Mesodermal cell (in vitro differentiated cells): ENCODE results near the gene FANCC.
"Not testable (repeated sequence)": the region's sequence is repeated elsewhere in the genome, so short reads cannot be mapped to it uniquely, and the experiment has no call there.

Source experiments
- H3K27ac ChIP-seq: 2 replicates; pipeline ENCODE4 v1.7.0; 2013; ENCODE audit warnings: mild to moderate bottlenecking, low read depth, low read length, moderate library complexity; ENCODE audit not compliant: severe bottlenecking
- H3K36me3 ChIP-seq: 2 replicates; pipeline ENCODE4 v1.7.1; 2013; ENCODE audit warnings: mild to moderate bottlenecking, low read length, moderate library complexity; ENCODE audit not compliant: control insufficient read depth, insufficient read depth
- H3K4me1 ChIP-seq: one replicate; pipeline ENCODE4 v1.7.1; 2013; ENCODE audit warnings: mild to moderate bottlenecking, low read length; ENCODE audit not compliant: insufficient read depth, control insufficient read depth, poor library complexity, severe bottlenecking
- H3K4me3 ChIP-seq: 2 replicates; pipeline ENCODE4 v1.7.0; 2013; ENCODE audit warnings: low read length, control low read depth, mild to moderate bottlenecking; ENCODE audit not compliant: insufficient read depth, poor library complexity, severe bottlenecking; ENCODE audit errors: extremely low read depth
- H3K9me3 ChIP-seq: 2 replicates; pipeline ENCODE4 v1.7.1; 2013; ENCODE audit warnings: mild to moderate bottlenecking, low read length, moderate library complexity; ENCODE audit not compliant: control insufficient read depth
- WGBS, 2 experiments: methylation state at CpG; one replicate each; pipeline ENCODE4 v1.1.5; 2013; ENCODE audit warnings: missing lambda C conversion rate in 2 of 2; ENCODE audit not compliant: insufficient coverage in 2 of 2; 5-methylcytosine and 5-hydroxymethylcytosine counted together

Gene FANCC

DNA sequence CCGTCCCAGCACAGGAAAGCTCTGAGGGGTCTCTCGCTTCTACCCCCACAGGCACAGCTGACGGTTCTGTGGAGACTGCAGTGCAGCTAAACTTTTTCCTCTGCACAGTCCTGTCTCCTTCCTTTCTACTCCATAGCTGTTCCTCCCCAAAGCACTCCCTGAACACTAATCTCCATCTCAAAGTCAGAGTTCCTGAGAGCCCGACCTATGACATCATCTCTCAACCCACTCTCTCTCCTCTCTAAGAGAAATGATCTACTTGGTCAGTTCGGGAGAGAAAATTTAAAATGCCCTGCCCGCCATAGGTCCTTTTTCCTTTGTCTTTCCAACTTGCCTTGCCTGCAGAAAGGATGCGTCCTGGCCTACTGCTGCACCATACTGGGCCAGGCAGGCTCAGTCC lies 90.6 kb downstream of the FANCC start:
- H3K9me3 ChIP-seq: peaks cover 4% of the 10 kb centered on the region
- 86 to 92% methylated on average over 5 to 6 of the region's 7 CpGs for WGBS, 2 experiments
- no peak overlapping the region for H3K4me3 ChIP-seq
- peaks cover 2% of the 10 kb centered on the region for H3K36me3 ChIP-seq
- no peak overlapping the region for H3K27ac ChIP-seq
- peaks cover 10% of the 10 kb centered on the region for H3K4me1 ChIP-seq

- peaks cover 10% of the 10 kb centered on the region for H3K4me1 ChIP-seq
- H3K9me3 ChIP-seq: peaks cover 2% of the 10 kb centered on the region
- H3K36me3 ChIP-seq: peaks cover 2% of the 10 kb centered on the region
- no peak overlapping the region for H3K4me3 ChIP-seq
- no peak overlapping the region for H3K27ac ChIP-seq
Measured at GRCh38 chr9:95225726-95226106, 91.8 kb downstream of the FANCC start.

GRCh38 chr9:95225076-95225725 lies 92.3 kb downstream of the FANCC start:
- Histone ChIP-seq H3K9me3 (no peaks in the 10 kb centered on the region), H3K4me3 (no peak overlapping the region), H3K27ac (no peak overlapping the region), H3K36me3 (peaks cover under 1% of the 10 kb centered on the region), H3K4me1 (peaks cover 10% of the 10 kb centered on the region)
- 100% methylated on average over 2 to 4 of the region's 5 CpGs for WGBS, 2 experiments

DNA sequence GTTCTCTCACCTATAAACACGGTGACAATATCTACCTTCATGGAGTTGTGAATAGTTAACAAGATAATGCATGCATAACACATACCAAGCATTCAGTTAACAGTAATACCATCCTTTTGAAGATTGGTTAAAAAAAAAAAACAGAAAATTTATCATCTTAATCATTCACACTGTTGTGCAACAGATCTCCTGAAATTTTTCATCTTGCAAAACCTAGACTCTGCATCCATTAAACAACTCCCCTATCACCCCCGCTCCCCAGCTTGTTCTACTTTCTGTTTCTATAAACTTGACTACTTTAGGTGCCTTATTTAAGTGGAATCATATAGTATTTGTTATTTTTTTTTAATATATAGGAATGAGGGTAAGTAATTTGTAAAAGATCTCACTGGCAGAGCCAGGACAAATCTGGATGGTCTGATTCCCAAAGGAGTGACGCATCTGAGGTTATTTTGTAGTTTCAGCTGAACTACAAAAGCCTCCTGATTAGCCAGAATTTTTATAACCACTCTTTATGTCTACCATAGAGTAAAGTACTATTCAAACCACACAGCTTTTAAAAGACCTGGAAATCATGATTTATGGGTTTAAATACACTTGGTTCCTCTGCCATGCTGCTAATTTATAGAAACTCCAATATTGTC lies 93.0 kb downstream of the FANCC start:
- H3K27ac ChIP-seq: no peak overlapping the region
- H3K4me3 ChIP-seq: no peak overlapping the region
- 80% methylated on average over 1 of the region's 3 CpGs; no CpG with 5 or more reads in 1 of the 2 experiments for WGBS, 2 experiments
- no peaks in the 10 kb centered on the region for H3K36me3 ChIP-seq
- H3K4me1 ChIP-seq: peaks cover 10% of the 10 kb centered on the region
- no peaks in the 10 kb centered on the region for H3K9me3 ChIP-seq

- 100% methylated on average over 1 of the region's 4 CpGs; no CpG with 5 or more reads in 1 of the 2 experiments for WGBS, 2 experiments
- not testable (repeated sequence) for H3K4me1 ChIP-seq, H3K27ac ChIP-seq, H3K9me3 ChIP-seq, H3K36me3 ChIP-seq, H3K4me3 ChIP-seq
Measured at GRCh38 chr9:95220352-95220751, 97.2 kb downstream of the FANCC start.

GRCh38 chr9:95218773-95219172 lies 98.7 kb downstream of the FANCC start:
- WGBS, 2 experiments: 38 to 51% methylated on average over 2 of the region's 4 CpGs
- H3K9me3 ChIP-seq: no peaks in the 10 kb centered on the region
- no peak overlapping the region for H3K4me3 ChIP-seq
- H3K27ac ChIP-seq: no peak overlapping the region
- no peaks in the 10 kb centered on the region for H3K36me3 ChIP-seq
- no peaks in the 10 kb centered on the region for H3K4me1 ChIP-seq

DNA sequence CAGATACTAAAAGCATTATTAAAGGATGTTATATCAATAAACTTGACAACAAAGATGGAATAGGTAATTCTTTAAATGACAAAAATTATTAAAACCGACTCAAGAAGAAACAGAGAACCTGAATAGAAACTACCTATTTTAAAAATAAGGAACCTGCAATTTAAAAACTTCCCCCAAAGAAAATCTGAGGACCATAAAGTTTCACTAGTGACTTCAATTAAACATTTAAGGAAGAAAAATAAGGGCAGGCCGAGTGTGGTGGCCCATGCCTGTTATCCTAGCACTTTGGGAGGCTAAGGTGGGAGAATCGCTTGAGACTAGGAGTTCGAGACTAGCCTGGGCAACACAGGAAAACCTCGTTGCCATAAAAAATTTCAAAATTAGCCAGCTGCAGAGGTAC lies 99.6 kb downstream of the FANCC start:
- Histone ChIP-seq H3K4me1 (no peaks in the 10 kb centered on the region), H3K4me3 (no peak overlapping the region), H3K36me3 (no peaks in the 10 kb centered on the region), H3K9me3 (no peaks in the 10 kb centered on the region), H3K27ac (no peak overlapping the region)
- 89 to 96% methylated on average over 2 to 4 of the region's 5 CpGs for WGBS, 2 experiments

DNA sequence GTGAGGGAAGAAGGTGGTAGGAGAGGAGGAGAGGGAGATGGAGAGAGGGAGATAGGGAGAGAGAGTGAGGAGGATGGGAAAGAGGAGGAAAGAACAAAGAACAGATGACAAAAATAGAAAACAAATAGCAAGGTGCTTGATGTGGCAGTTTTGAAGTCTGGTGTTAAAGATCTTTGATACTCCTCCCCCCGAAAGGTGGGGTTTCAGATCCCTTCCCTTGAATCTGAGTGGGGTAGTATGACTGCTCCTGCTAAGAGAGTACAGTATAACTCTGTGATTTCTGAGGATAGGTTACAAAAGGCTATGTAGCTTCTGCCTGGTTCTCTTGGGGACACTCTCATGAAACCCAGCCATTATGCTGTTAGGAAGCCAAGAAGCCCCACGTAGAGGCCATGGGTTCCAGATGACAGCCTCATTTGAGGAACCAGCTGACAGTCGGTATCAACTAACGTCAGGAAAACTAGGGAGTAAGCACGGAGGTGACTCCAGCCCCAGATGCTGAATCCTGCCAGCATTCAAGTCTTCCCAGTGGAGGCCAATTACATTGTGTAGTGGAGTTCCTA lies 102.1 kb downstream of the FANCC start:
- Histone ChIP-seq H3K4me1 (no peaks in the 10 kb centered on the region), H3K36me3 (no peaks in the 10 kb centered on the region), H3K4me3 (no peak overlapping the region), H3K27ac (no peak overlapping the region), H3K9me3 (no peaks in the 10 kb centered on the region)
- WGBS, 2 experiments: 64 to 79% methylated on average over 5 of the region's 5 CpGs

GRCh38 chr9:95213117-95213516 lies 104.4 kb downstream of the FANCC start:
- no peak overlapping the region for H3K4me3 ChIP-seq
- H3K9me3 ChIP-seq: no peaks in the 10 kb centered on the region
- no peaks in the 10 kb centered on the region for H3K36me3 ChIP-seq
- no peaks in the 10 kb centered on the region for H3K4me1 ChIP-seq
- H3K27ac ChIP-seq: no peak overlapping the region

DNA sequence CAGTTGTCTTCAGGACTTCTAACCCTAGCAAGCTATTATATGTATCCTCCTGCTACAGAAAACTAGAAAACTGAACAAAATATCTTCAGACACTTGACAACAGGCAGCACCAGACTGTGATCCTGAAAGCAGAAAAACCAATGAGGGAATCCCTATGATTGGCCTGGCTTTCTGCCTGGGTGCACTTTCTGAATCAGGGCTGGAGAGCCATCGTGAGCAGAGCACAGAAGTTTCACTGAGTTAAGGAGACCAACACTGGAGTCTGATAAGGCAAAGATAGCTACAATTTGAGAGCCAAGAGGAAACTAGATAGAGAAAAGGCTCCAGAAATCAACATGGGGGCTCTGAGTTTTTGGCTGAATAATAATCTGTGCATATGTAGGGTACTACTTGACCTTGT lies 106.5 kb downstream of the FANCC start:
- no peaks in the 10 kb centered on the region for H3K9me3 ChIP-seq
- WGBS, 2 experiments: 78% methylated on average over 1 of the region's 1 CpG
- no peak overlapping the region for H3K4me3 ChIP-seq
- no peaks in the 10 kb centered on the region for H3K36me3 ChIP-seq
- peaks cover 10% of the 10 kb centered on the region for H3K4me1 ChIP-seq
- H3K27ac ChIP-seq: no peak overlapping the region

- Histone ChIP-seq H3K27ac (no peak overlapping the region), H3K4me3 (no peak overlapping the region), H3K36me3 (no peaks in the 10 kb centered on the region), H3K9me3 (no peaks in the 10 kb centered on the region), H3K4me1 (peaks cover 14% of the 10 kb centered on the region)
- 96 to 100% methylated on average over 3 of the region's 4 CpGs for WGBS, 2 experiments
Measured at GRCh38 chr9:95207403-95207802, 110.1 kb downstream of the FANCC start.
